Measurements from ENCODE around the gene CSN2. TPM values are rescaled to one million over a fixed set of nuclear protein-coding genes. Genes with fewer than 3 reads are reported as not detected.
A peak's percentile ranks its signal among the peaks of the same experiment; 100 is the strongest.
"Not testable (repeated sequence)": the region's sequence is repeated elsewhere in the genome, so short reads cannot be mapped to it uniquely, and the experiment has no call there.

CSN2 gene
- not detected for polyA plus RNA-seq (2012; ENCODE audit: insufficient read depth, insufficient read length)

- H3K4me3 ChIP-seq (ENCODE audit: low read length), result no peak within 1 kb of the TSS
- DNase-seq (ENCODE audit: low read depth, low spot score), result no peak
Measured at GRCh38 chr4:69965628-69966027, at the start of gene CSN2. Gene CSN2, minus strand, starts transcription at chr4:69965728. Its CDS starts 4,733 bp downstream, at chr4:69960995.

GRCh38 chr4:70008771-70009170 is 43.2 kb upstream of the CSN2 start:
- H3K4me3 ChIP-seq (ENCODE audit: low read length), result no peak overlapping the region
- no peak for DNase-seq (ENCODE audit: low read depth, low spot score)

- no peak for DNase-seq (ENCODE audit: low read depth, low spot score)
Measured at GRCh38 chr4:70002507-70002906, 37.0 kb upstream of the CSN2 start.

GRCh38 chr4:70000711-70001110 is 35.2 kb upstream of the CSN2 start:
- DNase-seq (ENCODE audit: low read depth, low spot score), result peak; percentile 75
- H3K4me3 ChIP-seq (ENCODE audit: low read length), result no peak overlapping the region

More at GRCh38 chr4:70002507-70002906, 37.0 kb upstream of the CSN2 start:
- H3K4me3 ChIP-seq (ENCODE audit: low read length), result no peak overlapping the region

GRCh38 chr4:69999420-69999819 is 33.9 kb upstream of the CSN2 start:
- DNase-seq (ENCODE audit: low read depth, low spot score), result no peak
- no peak overlapping the region for H3K4me3 ChIP-seq (ENCODE audit: low read length)

- no peak for DNase-seq (ENCODE audit: low read depth, low spot score)
- H3K4me3 ChIP-seq (ENCODE audit: low read length), result no peak within 1 kb of the TSS
Measured at GRCh38 chr4:69995526-69996016, 30.0 kb upstream of the CSN2 start, which contains the start of gene STATH. Gene STATH, plus strand, starts transcription at chr4:69995966. Its CDS starts 2,472 bp downstream, at chr4:69998438.

GRCh38 chr4:69994782-69995181 is 29.3 kb upstream of the CSN2 start:
- DNase-seq (ENCODE audit: low read depth, low spot score), result no peak
- no peak overlapping the region for H3K4me3 ChIP-seq (ENCODE audit: low read length)

GRCh38 chr4:69991016-69991415 is 25.5 kb upstream of the CSN2 start:
- no peak overlapping the region for H3K4me3 ChIP-seq (ENCODE audit: low read length)
- no peak for DNase-seq (ENCODE audit: low read depth, low spot score)

- H3K4me3 ChIP-seq (ENCODE audit: low read length), result no peak overlapping the region
- no peak for DNase-seq (ENCODE audit: low read depth, low spot score)
Measured at GRCh38 chr4:69986663-69987062, 21.1 kb upstream of the CSN2 start.

- peak; percentile 16 for DNase-seq (ENCODE audit: low read depth, low spot score)
- H3K4me3 ChIP-seq (ENCODE audit: low read length), result no peak overlapping the region
Measured at GRCh38 chr4:69984030-69984443, 18.5 kb upstream of the CSN2 start.

GRCh38 chr4:69977582-69977981 is 12.1 kb upstream of the CSN2 start:
- H3K4me3 ChIP-seq (ENCODE audit: low read length), result no peak overlapping the region
- peak; percentile 10 for DNase-seq (ENCODE audit: low read depth, low spot score)

GRCh38 chr4:69974631-69975030 is 9.1 kb upstream of the CSN2 start:
- DNase-seq (ENCODE audit: low read depth, low spot score), result no peak

GRCh38 chr4:69970071-69970470 is 4.5 kb upstream of the CSN2 start:
- no peak overlapping the region for H3K4me3 ChIP-seq (ENCODE audit: low read length)

More at GRCh38 chr4:69974631-69975030, 9.1 kb upstream of the CSN2 start:
- no peak overlapping the region for H3K4me3 ChIP-seq (ENCODE audit: low read length)

GRCh38 chr4:69957209-69957608 is 8.3 kb downstream of the CSN2 start:
- no peak overlapping the region for H3K4me3 ChIP-seq (ENCODE audit: low read length)
- no peak for DNase-seq (ENCODE audit: low read depth, low spot score)

More at GRCh38 chr4:69970071-69970470, 4.5 kb upstream of the CSN2 start:
- DNase-seq (ENCODE audit: low read depth, low spot score), result no peak

GRCh38 chr4:69951602-69952001 is 13.9 kb downstream of the CSN2 start:
- H3K4me3 ChIP-seq (ENCODE audit: low read length), result no peak overlapping the region
- DNase-seq (ENCODE audit: low read depth, low spot score), result no peak

GRCh38 chr4:69936566-69936965 is 29.0 kb downstream of the CSN2 start:
- DNase-seq (ENCODE audit: low read depth, low spot score), result no peak
- H3K4me3 ChIP-seq (ENCODE audit: low read length), result no peak overlapping the region

- no peak for DNase-seq (ENCODE audit: low read depth, low spot score)
- H3K4me3 ChIP-seq (ENCODE audit: low read length), result no peak overlapping the region
Measured at GRCh38 chr4:69934150-69934549, 31.4 kb downstream of the CSN2 start.

GRCh38 chr4:69930768-69931167 is 34.8 kb downstream of the CSN2 start, which contains the start of gene CSN1S1:
Gene CSN1S1, plus strand, starts transcription at chr4:69931068. Its CDS starts 1,488 bp downstream, at chr4:69932556.
- no peak for DNase-seq (ENCODE audit: low read depth, low spot score)
- no peak within 1 kb of the TSS for H3K4me3 ChIP-seq (ENCODE audit: low read length)

- H3K4me3 ChIP-seq (ENCODE audit: low read length); DNase-seq (ENCODE audit: low read depth, low spot score): not testable (repeated sequence)
Measured at GRCh38 chr4:69923782-69924410, 41.6 kb downstream of the CSN2 start.

GRCh38 chr4:69920874-69921273 is 44.7 kb downstream of the CSN2 start:
- H3K4me3 ChIP-seq (ENCODE audit: low read length), result no peak overlapping the region
- DNase-seq (ENCODE audit: low read depth, low spot score), result no peak

Data from Jurkat, Clone E6-1 (cell line).